Trophoblast cell (in vitro differentiated cells and primary cell): ENCODE measurements around the gene P2RX5.

ENCODE experiments used
- DNase-seq, 2 donors: peaks; one replicate each; pipeline ENCODE4 v3.0.0-alpha.2; 2016
- H2AFZ ChIP-seq: 2 replicates; pipeline ENCODE4 v1.6.1; 2013; ENCODE audit warnings: low read length, moderate library complexity, mild to moderate bottlenecking; ENCODE audit not compliant: insufficient read depth, poor library complexity
- H2AK5ac ChIP-seq: 2 replicates; pipeline ENCODE4 v1.6.1; 2013; ENCODE audit warnings: mild to moderate bottlenecking, low read length
- H2BK120ac ChIP-seq: 2 replicates; pipeline ENCODE4 v1.6.1; 2013; ENCODE audit warnings: low read length, mild to moderate bottlenecking, moderate library complexity; ENCODE audit not compliant: insufficient read depth, poor library complexity
- H2BK12ac ChIP-seq: 2 replicates; pipeline ENCODE4 v1.6.1; 2013; ENCODE audit warnings: mild to moderate bottlenecking, low read length, moderate library complexity
- H2BK5ac ChIP-seq: 2 replicates; pipeline ENCODE4 v1.6.1; 2013; ENCODE audit warnings: low read length, low read depth, moderate library complexity, mild to moderate bottlenecking; ENCODE audit not compliant: poor library complexity
- H3K14ac ChIP-seq: 2 replicates; pipeline ENCODE4 v1.6.1; 2013; ENCODE audit warnings: mild to moderate bottlenecking, low read length
- H3K18ac ChIP-seq: 2 replicates; pipeline ENCODE4 v1.6.1; 2013; ENCODE audit warnings: mild to moderate bottlenecking, low read length
- H3K23ac ChIP-seq: 2 replicates; pipeline ENCODE4 v1.6.1; 2013; ENCODE audit warnings: low read length
- H3K27ac ChIP-seq: 2 replicates; pipeline ENCODE4 v1.5.1; 2013; ENCODE audit warnings: low read depth, mild to moderate bottlenecking, inconsistent platforms, low read length, moderate library complexity
- H3K27me3 ChIP-seq: 2 replicates; pipeline ENCODE4 v1.6.1; 2013; ENCODE audit warnings: inconsistent platforms, mild to moderate bottlenecking, low read length, moderate library complexity; ENCODE audit not compliant: insufficient read depth
- H3K36me3 ChIP-seq, 2 experiments: 1 replicate in 1 of 2; 2 replicates in 1 of 2; pipeline ENCODE4 v1.6.1; 2013; ENCODE audit warnings: low read length in 2 of 2, mild to moderate bottlenecking in 2 of 2, moderate library complexity in 1 of 2; ENCODE audit not compliant: insufficient read depth in 2 of 2, control insufficient read depth in 1 of 2
- H3K4ac ChIP-seq: 2 replicates; pipeline ENCODE4 v1.6.1; 2013; ENCODE audit warnings: low read depth, mild to moderate bottlenecking, low read length, moderate library complexity
- H3K4me1 ChIP-seq, 2 experiments: 1 replicate in 1 of 2; 2 replicates in 1 of 2; pipeline ENCODE4 v1.6.1; 2013; ENCODE audit warnings: low read length in 2 of 2, mild to moderate bottlenecking in 2 of 2, moderate library complexity in 1 of 2; ENCODE audit not compliant: insufficient read depth in 2 of 2, control insufficient read depth in 1 of 2
- H3K4me2 ChIP-seq: 2 replicates; pipeline ENCODE4 v1.6.1; 2013; ENCODE audit warnings: inconsistent platforms, mild to moderate bottlenecking, low read length, moderate library complexity
- H3K4me3 ChIP-seq: 2 replicates; pipeline ENCODE4 v1.5.1; 2013; ENCODE audit warnings: mild to moderate bottlenecking, low read depth, low read length, inconsistent platforms
- H3K79me1 ChIP-seq: one replicate; pipeline ENCODE4 v1.6.1; 2013; ENCODE audit warnings: low read length
- H3K79me2 ChIP-seq: 2 replicates; pipeline ENCODE4 v1.6.1; 2013; ENCODE audit warnings: low read length, mild to moderate bottlenecking; ENCODE audit not compliant: control insufficient read depth, insufficient read depth, poor library complexity
- H3K9ac ChIP-seq: 2 replicates; pipeline ENCODE4 v1.6.1; 2013; ENCODE audit warnings: mild to moderate bottlenecking, low read length
- H3K9me3 ChIP-seq: 2 replicates; pipeline ENCODE4 v1.6.1; 2013; ENCODE audit warnings: low read depth, mild to moderate bottlenecking, control low read depth, inconsistent platforms, low read length; ENCODE audit not compliant: insufficient read depth
- H4K12ac ChIP-seq: 2 replicates; pipeline ENCODE4 v1.6.1; 2013; ENCODE audit warnings: low read depth, mild to moderate bottlenecking, low read length, moderate library complexity
- H4K8ac ChIP-seq: 2 replicates; pipeline ENCODE4 v1.6.1; 2013; ENCODE audit warnings: low read depth, mild to moderate bottlenecking, low read length, moderate library complexity
- H4K91ac ChIP-seq: one replicate; pipeline ENCODE4 v1.6.1; 2013; ENCODE audit warnings: low read depth, mild to moderate bottlenecking, low read length, moderate library complexity
- WGBS: extraction: QIAGEN DNeasy Blood & Tissue Kit; methylation state at CpG from one replicate; pipeline ENCODE4 v1.1.7; 2013; ENCODE audit warnings: missing lambda C conversion rate; ENCODE audit not compliant: insufficient read length, insufficient coverage; ENCODE audit errors: extremely low coverage; 5-methylcytosine and 5-hydroxymethylcytosine counted together

The P2RX5 gene

DNA sequence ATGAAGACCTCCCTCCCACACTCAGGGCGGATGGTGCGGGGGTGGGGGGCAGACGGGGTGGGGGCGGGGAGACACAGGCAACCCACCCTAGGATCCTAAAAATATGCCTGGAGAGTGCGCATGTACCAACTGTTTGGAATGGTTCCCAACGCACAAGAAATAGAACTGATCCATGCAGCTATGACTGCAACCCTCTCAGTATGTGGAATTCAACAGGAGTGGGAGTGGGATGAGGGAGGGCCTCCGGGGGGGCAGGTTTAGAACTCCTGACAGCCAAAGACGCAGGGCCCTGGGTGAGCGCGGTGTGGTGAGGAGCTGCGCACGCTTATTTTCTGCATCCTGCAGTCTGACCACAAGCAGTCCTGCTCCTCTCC is 1.1 kb upstream of the P2RX5 start:
- no CpG with 5 or more reads among the region's 12 CpGs for WGBS
- Histone ChIP-seq H2AK5ac (no peak overlapping the region), H3K4me1 (peaks cover 0 to 8% of the 10 kb centered on the region in 2 experiments), H2AFZ (no peak overlapping the region), H4K91ac (no peak overlapping the region), H3K36me3 (no peaks in the 10 kb centered on the region), H3K79me1 (no peaks in the 10 kb centered on the region), H3K9ac (no peak overlapping the region), H3K27me3 (peaks cover 34% of the 10 kb centered on the region), H3K14ac (no peak overlapping the region), H3K27ac (no peak overlapping the region), H2BK120ac (no peak overlapping the region), H3K23ac (no peak overlapping the region), H3K18ac (no peak overlapping the region), H3K4me3 (no peak overlapping the region), H2BK5ac (no peak overlapping the region), H2BK12ac (no peak overlapping the region), H4K8ac (no peak overlapping the region), H3K79me2 (no peaks in the 10 kb centered on the region), H3K9me3 (peaks cover 14% of the 10 kb centered on the region), H3K4me2 (no peak overlapping the region), H4K12ac (no peak overlapping the region), H3K4ac (no peak overlapping the region)
- no peak for DNase-seq

GRCh38 chr17:3695129-3695722 is 729 bp downstream of the P2RX5 start:
- Histone ChIP-seq H3K36me3 (no peaks in the 10 kb centered on the region), H3K4me3 (no peak overlapping the region), H3K9ac (no peak overlapping the region), H4K12ac (no peak overlapping the region), H3K79me2 (no peaks in the 10 kb centered on the region), H3K14ac (no peak overlapping the region), H3K23ac (no peak overlapping the region), H3K4me1 (peaks cover 0 to 8% of the 10 kb centered on the region in 2 experiments), H3K9me3 (peaks cover 14% of the 10 kb centered on the region), H4K8ac (no peak overlapping the region), H3K18ac (no peak overlapping the region), H3K27me3 (peaks cover 34% of the 10 kb centered on the region), H2AK5ac (no peak overlapping the region), H2BK120ac (no peak overlapping the region), H2BK5ac (no peak overlapping the region), H2BK12ac (no peak overlapping the region), H2AFZ (no peak overlapping the region), H4K91ac (no peak overlapping the region), H3K79me1 (no peaks in the 10 kb centered on the region), H3K4ac (no peak overlapping the region), H3K4me2 (peak overlapping the region; percentile 79), H3K27ac (no peak overlapping the region)
- DNase-seq, result no peak
- no CpG with 5 or more reads among the region's 17 CpGs for WGBS

DNA sequence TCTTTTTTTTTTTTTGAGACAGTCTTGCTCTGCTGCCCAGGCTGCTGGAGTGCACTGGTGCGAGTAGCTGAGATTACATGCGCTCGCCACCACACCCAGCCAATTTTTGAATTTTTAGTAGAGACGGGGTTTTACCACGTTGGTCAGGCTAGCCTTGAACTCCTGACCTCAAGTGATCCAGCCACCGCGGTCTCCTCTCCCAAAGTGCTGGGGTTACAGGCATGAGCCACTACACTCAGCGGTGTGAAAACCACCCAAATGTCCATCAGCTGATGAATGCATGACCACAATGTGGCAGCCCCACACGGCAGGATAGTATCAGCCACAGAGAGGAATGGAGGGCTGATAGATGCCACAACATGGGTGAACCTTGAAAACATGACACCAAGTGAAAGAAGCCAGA is 2.1 kb downstream of the P2RX5 start:
- Histone ChIP-seq H3K4me2 (no peak overlapping the region), H4K8ac (no peak overlapping the region), H3K14ac (no peak overlapping the region), H3K27ac (no peak overlapping the region), H2AK5ac (no peak overlapping the region), H3K36me3 (no peaks in the 10 kb centered on the region), H3K79me2 (no peaks in the 10 kb centered on the region), H3K79me1 (no peaks in the 10 kb centered on the region), H4K91ac (no peak overlapping the region), H3K4me3 (no peak overlapping the region), H3K23ac (no peak overlapping the region), H3K27me3 (peaks cover 34% of the 10 kb centered on the region), H3K4me1 (peaks cover 0 to 8% of the 10 kb centered on the region in 2 experiments), H2BK120ac (no peak overlapping the region), H2AFZ (no peak overlapping the region), H3K9me3 (peaks cover 16% of the 10 kb centered on the region), H3K9ac (no peak overlapping the region), H3K4ac (no peak overlapping the region), H4K12ac (no peak overlapping the region), H2BK5ac (no peak overlapping the region), H2BK12ac (no peak overlapping the region), H3K18ac (no peak overlapping the region)
- no CpG with 5 or more reads among the region's 9 CpGs for WGBS
- DNase-seq, result no peak

- Histone ChIP-seq H3K4me2 (no peak overlapping the region), H2BK5ac (no peak overlapping the region), H3K9ac (no peak overlapping the region), H3K18ac (no peak overlapping the region), H2AK5ac (no peak overlapping the region), H3K14ac (no peak overlapping the region), H4K8ac (no peak overlapping the region), H3K4me1 (peaks cover 0 to 8% of the 10 kb centered on the region in 2 experiments), H3K27ac (no peak overlapping the region), H3K79me1 (no peaks in the 10 kb centered on the region), H3K4ac (no peak overlapping the region), H3K9me3 (peaks cover 12% of the 10 kb centered on the region), H3K23ac (no peak overlapping the region), H3K79me2 (no peaks in the 10 kb centered on the region), H4K12ac (no peak overlapping the region), H3K4me3 (no peak overlapping the region), H3K36me3 (no peaks in the 10 kb centered on the region), H2AFZ (no peak overlapping the region), H2BK12ac (no peak overlapping the region), H2BK120ac (no peak overlapping the region), H3K27me3 (peaks cover 32% of the 10 kb centered on the region), H4K91ac (no peak overlapping the region)
- WGBS, result no CpG with 5 or more reads among the region's 4 CpGs
- no peak for DNase-seq
Measured at GRCh38 chr17:3693141-3693540, 2.8 kb downstream of the P2RX5 start.
